Activated CD4-positive, alpha-beta T cell treated with anti-CD3 and anti-CD28 coated beads, Interleukin-2, Interleukin-6, amounts not matched to agents 100 ng/mL and 50 ng/mL, durations not matched to agents 16 hours and 8 hours (primary cell): ENCODE results near the gene TSPEAR.

Source experiments
- DNase-seq: peaks from one replicate; pipeline ENCODE4 v3.0.0-alpha.2; 2020

The TSPEAR gene

DNA sequence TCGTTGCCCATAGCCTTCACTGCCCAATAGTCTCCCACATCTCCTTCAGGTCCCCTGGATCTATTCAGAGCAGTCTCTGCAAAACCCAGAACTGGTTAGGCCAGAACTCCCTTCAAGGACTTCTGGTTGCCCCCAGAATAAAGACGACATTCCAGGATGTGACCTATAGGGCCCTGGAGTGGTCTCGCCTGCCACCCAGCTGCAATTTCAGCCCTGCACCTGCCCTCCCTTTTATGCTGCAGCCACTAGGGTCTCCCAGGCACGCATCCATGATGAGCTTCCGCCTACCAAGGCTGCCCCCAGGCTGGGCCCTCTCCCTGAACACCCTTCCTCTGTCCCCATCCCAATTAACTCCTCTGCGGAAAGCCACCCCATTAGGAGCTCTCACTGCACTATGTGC, 7.2 kb upstream of the TSPEAR start:
- no peak for DNase-seq

DNA sequence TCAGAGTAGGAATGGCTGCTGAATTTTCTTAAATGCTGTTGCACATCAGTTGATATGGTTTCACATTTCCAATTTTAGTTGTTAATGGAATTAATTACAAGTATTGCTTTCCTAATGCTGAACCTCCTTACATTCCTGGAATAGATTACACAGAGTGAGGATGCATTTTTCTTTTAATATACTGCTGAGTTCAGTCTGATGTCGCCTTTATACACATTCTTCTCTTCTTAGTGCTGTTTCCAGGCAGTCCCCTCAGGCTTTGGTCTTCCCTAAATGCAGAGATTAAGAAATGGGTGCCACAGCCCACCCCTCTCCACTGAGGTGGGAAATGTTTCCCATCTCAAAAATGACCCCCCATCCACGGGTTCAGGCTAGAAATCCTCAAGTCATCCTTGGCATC, 6.7 kb upstream of the TSPEAR start:
- no peak for DNase-seq

DNA sequence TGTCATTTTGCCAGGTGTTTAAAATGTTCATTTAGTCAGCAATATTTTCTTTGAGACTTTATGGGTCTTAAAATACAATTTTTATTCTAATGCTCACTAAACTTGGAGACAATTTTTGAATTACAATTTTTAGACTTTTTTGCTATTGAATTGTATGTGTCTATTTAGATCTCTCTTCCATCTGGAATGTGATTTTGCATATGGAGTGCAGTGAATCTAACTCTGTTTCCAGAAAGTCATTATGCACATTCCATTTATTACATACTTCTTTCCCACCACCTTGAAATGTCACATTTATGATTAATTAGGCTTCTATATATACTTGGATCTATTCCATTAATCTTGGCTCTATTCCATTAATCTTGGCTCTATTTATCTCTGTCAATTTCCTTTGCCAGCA, 5.6 kb upstream of the TSPEAR start:
- no peak for DNase-seq

DNA sequence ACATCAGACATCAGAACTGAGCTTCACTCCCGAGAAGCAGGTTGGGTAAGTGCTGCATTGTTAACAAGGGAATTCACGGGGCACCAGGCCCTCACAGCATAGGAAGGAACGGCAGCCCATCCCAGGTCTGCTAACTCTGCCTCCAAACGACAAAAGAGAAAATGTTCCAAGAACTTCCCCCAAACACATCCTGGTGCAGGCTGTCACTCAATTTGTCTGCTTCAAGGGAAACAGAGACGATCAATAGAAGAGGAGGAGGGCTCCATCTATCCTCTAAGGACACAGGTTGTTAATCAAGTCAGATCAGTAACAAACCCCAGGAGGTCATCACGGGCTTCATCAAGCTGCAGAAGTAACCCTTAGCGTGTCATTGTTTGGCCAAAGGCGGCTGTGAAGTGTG, 3.5 kb upstream of the TSPEAR start:
- no peak for DNase-seq

DNA sequence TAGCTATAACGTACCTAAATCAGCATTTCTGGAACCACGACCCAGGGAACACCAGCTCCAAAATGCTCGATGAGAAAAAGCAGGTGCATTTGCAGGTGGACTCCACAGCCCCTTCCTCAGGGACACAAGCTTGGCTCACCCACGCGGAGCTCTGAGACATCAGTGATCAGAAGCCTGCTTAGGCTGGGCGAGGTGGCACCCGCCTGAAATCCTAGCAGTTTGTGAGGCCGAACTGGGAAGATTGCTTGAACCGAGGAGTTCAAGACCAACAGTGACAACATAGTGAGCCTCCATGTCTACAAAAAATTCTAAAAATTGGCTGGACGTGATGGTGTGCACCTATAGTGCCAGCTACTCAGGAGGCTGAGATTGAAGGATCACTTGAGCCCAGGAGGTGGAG, 2.5 kb upstream of the TSPEAR start:
- DNase-seq = no peak

DNA sequence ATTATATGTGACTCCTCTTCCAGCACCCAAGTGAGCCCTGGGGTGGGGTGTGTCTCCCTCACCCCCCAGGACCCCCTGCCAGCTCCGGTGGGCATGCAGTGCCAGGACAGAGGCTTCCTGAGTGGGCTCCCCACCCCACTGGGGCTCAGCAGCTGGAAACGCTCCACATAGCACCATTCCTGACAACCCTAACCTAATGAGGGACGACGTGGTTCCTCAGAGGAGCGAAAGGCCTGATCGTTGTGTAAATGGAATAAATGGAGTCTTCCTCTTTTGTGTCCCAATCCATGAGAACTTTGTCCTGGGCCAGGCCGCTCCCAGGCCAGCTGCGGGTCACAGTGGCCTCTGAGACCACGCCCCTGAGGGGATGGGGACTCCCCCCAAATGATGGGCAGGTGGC, 1.8 kb upstream of the TSPEAR start:
- no peak for DNase-seq

DNA sequence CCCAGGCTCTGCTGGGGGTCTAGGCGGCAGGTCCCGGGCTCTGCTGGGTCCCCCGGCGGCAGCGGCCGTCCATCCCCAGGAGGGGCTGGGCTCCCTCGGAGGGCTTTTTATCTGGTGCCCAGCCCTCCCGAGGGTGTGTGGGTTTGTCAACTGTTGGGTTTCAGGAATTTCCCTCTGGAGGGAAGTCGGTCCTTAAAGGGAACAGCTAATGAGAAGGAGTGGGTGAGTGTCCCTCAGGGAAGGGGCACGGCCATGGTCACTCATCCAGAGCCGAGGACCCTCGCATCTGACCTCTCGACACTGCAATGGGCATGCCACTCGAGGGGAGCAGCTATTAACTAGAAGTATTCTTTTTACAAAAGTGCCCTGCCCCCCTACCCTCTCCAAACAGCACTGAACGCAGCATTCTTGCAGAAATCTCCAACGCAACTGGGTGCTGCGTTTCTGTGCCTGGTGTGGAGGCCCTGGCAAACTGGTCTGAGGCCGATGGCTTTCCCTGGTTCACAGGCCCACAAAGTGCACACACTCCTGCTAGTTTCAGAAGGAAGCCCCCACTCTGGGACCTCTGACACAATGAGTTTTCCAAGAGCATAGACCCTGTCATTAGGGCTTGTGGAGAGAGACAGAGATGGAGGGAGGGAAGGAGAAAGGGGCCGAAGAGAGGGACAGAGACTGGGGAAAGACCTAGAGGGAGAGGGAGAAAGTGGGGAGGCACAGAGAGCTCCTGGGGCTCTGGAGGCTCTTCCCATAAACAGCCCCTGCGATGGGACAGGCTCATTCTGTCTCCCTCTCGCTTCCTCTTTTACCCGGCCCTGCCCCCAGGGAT, 1.0 kb upstream of the TSPEAR start:
- no peak for DNase-seq

DNA sequence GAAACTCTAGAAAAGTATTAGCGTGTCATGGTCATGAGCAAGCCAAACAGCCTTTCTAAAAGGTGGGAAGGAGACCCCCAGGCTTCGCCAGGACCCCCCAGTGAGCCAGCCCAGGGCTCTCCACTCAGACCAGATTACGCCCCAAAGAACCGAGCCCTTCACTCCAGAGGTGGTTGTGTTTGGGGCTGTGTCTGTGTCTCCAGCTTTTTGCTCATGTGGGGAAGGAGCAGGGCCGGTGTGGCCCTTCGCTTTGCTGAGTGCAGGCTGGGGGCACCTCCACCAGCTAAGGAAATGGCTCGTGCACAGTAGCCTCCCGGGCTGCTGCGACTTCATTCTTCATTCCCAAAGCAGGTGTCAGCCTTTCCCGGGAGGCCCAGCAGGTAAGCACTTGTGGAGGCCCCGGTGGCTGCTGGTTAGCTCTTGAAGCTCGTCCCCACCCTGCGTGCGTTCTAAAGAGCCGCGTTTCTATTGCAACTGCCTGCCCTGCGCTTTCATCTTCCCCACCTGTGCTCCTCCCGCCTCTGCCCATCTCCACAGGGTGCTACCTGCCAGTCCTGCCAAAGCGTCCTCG, 531 bp downstream of the TSPEAR start:
- no peak for DNase-seq

DNA sequence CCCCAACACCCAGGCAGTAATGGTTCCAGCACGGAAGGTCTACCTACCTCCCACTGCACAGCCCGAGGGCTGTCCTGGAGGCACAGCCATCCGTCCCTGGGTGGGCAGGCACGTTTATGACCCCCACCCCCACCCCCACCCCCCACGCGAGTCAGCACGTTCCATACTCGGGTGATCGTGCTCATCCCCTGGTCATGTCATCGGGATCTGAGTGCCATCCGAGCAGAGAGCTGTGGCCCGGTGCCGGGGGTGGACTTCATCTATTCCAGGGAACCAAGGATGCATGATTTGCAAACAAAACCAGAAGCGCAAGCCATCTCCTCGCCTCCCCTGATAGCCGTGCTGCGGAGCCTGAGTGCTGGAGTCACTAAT, 1.1 kb downstream of the TSPEAR start:
- DNase-seq = no peak

DNA sequence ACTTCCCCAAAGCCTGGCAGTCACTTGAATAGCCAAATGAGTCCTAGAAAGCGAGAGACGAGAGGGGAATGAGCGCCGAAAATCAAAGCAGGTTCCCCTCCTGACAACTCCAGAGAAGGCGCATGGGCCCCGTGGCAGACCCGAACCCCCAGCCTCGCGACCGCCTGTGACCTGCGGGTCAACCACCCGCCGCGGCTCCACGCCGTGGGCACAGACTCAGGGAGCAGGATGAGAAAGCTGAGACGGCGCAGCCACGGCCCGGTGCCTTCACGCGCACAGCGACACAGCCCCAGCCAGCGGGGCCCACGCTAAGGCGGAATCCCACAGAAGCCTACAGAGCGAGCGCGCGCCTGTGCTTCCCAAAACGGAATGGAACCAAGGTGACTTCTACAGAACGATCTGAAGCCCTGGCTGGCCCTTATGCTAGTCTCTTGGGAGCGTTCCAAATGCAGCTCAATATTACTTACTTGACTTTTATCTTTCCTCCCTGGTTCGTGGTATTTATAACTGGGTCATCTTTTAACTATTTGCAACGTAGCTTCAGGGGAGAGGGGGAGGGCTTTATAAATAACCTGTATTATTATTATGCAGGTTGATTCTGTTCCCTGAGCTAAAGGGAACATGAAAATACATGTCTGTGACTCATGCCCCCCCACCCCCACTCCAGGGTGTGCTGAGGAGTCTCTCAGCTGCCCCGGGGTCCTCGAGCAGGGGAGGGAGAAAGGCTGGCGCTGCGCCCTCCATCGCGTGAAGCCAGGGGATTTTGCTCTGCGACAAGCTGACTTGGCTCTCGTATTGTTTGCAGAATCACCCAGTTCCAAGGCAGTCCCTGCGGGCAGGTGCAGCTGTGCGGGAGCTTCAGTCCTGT, 1.7 kb downstream of the TSPEAR start:
- DNase-seq = no peak

DNA sequence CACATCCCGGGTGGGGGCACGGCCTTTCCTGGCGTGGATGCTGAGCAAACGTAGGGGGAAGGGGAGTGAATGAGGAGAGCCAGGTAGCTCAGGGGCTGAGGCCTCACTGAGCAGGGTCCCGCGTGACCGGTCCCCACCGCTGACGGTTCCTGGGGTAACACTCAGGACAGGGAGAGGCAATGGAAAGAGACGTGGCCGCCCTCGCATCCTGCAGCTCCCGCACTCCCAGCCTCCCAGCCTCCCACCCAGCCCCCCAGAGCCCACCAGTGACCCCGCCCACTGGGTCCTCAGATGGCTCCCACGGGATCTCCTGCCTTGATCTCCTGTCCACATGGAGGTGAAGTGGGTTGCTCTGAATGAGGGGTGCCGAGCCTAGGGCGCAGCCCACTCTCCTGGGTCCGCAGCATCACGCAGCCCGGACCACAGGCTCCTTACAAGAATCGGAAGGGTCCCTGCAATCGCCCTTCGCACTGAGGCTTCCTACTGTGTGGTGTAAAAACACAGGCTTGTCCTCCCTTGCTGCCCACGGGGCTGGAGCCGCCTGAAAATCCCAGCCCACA, 2.4 kb downstream of the TSPEAR start:
- DNase-seq = no peak

DNA sequence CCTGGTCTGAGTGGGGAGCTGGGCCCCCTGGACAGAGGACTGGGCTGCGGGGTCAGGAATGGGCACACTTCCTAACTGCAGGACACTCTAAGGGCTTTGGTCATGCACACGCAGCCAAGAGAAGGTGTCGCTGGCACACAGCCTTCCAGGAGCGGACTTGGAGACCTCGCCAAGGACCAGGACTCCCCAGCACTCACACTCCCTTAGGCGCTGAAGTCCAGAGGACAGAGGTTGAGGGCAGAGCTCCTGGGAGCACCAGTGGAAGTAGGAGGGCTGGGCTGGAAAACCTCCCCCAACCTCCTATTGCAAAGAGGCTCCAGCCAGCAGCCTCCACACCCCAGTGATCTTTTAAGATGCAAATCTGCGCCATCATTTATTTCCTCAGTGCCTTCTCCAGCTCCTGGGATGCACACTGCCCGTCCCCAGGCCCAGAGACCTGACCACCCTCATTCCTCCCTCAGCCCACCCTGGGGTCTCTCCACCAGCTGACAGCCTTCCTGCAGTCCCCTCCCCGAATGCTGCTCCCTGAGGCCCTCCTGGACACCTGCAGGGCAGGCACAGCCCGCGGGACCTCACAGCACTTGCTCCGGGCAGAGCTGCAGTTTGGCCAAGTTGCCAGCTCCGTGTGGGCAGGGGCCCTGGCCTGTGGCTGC, 3.0 kb downstream of the TSPEAR start:
- DNase-seq = no peak

DNA sequence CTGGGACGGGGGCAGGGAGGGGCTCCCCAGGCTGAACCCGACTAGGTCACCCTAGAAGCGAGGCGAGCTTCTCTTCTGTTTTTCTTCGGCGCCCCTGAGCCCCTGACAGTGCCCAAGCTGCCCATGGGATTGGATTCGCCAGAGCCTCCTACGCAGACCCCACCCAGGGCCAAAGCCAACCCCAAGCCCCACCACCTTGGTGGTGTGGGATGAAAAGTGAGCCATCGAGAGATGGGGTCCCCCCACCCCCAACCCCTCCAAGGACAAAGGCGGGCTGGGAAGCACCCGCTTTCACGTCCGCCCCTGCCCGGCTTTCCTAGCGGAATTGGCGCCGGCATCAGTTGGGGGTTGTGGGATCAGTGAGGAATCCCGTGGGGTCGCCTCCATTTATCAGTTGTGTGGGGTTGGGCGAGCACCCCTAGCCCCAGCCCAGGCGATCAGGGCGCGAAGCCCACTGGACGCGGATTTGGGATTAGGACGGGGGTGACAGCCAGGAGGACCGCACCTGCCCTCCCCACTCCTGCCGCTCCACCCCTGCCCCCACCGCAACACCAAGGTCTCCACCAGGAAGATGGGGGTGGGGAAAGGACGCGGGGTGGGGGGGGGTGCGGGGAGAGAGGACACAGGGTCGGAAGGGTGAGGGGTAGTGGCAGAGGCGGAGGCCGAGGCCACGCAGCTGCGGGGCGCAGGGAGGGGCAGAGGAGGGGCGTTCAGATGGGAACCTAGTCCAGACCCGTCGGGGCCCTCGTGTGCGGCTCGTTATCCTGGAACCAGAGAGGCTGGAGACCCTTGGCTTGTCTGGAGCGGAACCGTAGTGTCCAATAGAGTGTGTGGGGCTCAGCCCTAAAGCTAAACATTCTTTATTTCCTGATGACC, 4.4 kb downstream of the TSPEAR start:
- DNase-seq = no peak

DNA sequence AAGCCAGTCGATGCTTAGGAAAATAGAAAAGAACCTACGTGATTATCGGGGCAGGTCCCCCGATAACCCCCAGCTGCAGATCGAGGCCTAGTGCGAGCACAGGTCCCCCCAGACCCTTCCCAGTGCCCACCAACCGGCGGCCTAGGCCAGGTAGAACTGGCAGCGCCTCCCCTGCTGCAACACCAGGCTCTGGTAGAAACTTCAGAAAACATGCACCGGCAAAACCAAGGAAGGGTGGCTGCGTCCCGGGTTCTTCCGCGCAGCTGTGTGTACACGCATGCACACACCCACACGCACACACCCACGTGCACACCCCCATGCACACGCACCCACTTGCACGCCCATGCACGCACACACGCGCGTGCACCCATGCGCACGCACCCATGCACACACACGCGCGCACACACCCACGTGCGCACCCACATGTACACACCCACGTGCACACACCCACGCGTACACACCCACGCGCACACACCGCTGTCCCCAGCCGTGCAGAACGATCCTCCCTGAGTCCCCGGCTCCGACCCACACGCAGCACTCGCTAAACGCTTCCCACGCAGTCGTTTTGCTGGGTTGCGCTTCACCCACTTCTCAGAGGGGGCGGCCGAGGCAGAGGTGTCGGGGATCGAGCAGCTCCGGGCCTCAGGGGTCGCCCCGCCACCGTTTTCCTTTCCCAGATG, 5.2 kb downstream of the TSPEAR start:
- no peak for DNase-seq

DNA sequence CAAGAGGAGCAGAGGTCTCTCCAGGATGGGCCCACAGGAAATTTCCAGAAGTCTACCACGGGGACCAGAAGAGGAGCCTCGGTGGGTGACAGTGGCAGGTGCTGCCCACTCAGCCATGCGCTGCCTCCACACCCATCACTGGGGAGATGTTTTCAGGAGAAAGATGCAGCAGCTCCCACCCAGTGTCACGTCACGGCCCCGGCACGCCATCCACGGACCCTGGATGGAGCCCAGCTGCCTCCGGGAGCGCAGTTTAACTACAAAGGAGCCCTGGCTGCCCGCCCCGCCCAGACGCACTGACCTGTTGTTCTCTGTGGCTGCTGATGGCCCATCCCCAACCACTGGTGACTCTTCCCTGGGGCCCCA, 6.8 kb downstream of the TSPEAR start:
- DNase-seq = no peak

DNA sequence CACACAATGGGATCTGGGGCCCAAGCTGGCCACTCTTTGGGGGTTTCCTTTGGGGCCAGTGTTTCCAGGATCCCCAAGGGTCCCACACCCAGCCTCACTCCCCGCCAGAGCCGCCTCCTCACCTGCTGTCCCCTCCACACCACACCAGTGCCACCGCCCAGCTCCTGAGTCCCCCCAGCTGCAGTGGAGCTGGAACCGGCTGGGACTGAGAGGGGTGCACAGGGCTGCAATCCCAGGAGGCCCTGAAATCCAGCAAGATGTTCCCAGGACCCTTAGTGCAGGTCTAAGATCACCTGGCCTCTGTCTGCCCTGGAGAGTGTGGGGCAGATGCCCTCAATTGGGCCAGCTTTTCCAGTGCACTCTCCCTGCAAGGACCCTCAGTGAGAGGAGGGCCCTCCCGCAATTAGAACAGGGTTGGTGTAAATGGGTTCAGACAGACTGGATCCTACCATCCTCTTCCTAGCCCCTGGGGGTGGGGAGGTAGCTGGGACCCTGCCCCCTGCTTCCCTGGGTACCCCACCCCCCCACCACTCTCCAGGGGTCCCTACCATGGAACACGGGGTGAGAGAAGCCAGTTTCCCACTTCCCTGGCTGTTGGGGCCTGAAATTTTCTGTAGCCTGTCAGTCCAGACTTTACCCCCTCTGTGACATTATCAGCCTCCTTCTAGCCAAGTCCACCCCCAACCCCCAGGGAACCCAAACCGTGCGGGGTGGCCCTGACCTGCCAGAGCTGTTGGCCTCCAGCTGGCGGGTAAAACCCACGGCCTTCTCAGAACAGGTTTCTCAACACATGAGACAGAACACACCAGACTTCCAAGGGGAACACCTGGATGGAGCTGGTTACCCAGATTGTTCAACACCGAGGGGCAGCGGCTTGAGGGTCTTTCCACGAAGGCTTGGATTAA, 7.4 kb downstream of the TSPEAR start:
- no peak for DNase-seq

DNA sequence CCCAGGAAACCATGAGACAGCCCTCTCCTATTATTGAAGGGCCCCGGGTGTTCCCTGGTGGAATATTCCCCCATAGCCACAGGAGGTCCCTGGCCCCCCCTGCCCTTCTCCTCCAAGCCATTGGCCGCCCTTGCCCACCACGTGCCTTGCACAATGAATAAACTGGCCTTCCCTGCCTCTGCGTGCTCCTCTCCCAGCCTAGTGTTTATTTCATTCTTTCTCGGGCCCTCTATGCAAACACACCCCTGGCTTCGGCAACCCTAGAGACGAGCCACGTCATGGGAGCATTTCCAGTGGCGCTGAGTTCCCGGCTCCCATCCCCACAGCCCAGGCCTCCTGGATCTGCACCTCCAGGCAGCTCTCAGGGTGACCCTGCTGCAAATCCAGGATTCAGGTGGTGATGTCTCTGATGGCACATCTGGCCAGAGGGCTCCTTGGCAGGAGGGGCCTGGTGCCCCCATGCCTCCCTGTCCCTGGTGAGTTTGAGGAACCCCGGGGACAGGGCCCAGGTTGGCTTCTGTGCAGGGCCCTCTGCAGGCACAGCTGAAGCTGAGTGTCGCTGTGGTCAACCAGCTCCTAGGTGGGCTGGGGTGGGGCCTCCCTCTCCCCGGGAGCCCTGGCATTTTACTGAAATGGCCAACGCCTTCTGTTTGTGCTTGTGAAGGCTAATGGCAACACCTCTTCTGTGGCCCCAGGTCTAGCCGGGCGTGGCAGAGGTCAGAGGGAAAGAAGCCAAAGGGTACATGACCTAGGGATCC, 8.2 kb downstream of the TSPEAR start:
- DNase-seq = no peak

DNA sequence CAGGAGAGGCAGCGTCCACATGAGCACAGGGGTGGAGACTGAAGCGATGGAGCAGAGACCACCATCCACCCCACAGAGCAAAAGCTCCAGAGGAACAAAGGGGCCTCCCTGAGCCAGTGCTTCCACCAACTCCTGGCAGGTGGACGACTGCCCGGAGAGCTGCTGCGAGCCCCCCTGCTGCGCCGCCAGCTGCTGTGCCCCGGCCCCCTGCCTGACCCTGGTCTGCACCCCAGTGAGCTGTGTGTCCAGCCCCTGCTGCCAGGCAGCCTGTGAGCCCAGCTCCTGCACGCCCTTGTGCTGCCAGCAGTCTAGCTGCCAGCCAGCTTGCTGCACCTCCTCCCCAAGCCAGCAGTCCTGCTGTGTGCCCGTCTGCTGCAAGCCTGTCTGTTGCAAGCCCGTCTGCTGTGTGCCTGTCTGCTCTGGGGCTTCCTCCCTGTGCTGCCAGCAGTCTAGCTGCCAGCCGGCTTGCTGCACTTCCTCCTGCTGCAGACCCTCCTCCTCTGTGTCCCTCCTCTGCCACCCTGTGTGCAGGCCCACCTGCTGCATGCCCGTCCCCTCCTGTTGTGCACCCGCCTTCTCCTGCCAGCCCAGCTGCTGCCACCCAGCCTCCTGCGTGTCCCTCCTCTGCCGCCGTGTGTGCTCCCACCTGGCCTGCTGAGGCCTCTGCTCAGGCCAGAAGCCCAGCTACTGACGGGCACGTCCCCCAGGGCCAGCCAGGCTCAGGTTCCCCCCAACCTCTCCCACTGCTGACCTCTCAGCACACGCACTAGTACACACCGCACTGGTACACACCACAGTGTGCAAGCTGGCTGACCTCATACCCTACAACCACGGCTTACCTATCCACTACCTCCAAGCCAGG, 9.0 kb downstream of the TSPEAR start:
- DNase-seq = no peak

DNA sequence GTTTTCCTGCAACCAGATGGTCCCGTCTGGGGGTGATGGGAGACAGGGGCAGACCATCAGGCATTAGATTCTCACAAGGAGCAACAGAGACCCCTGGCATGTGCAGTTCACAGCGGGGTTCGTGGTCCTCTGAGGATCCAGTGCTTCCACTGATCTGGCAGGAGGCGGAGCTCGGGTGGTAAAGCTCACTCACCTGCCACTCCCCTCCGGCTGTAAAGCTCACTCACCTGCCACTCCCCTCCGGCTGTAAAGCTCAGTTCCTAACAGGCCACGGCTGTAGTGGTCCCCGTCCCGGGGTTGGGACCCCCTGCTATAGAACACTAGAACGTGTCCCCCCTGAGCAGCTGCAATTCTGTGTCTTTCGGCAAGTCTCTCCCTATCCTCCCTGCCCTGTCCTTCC, 9.8 kb downstream of the TSPEAR start:
- no peak for DNase-seq
